GM10847 (cell line): ENCODE measurements around the gene PACS2.

Experiments
- POLR2A ChIP-seq: IDR thresholded peaks from 2 replicates; pipeline ENCODE4 v1.6.1; 2011; ENCODE audit not compliant: insufficient read length; ENCODE audit errors: extremely low read depth

PACS2 gene

DNA sequence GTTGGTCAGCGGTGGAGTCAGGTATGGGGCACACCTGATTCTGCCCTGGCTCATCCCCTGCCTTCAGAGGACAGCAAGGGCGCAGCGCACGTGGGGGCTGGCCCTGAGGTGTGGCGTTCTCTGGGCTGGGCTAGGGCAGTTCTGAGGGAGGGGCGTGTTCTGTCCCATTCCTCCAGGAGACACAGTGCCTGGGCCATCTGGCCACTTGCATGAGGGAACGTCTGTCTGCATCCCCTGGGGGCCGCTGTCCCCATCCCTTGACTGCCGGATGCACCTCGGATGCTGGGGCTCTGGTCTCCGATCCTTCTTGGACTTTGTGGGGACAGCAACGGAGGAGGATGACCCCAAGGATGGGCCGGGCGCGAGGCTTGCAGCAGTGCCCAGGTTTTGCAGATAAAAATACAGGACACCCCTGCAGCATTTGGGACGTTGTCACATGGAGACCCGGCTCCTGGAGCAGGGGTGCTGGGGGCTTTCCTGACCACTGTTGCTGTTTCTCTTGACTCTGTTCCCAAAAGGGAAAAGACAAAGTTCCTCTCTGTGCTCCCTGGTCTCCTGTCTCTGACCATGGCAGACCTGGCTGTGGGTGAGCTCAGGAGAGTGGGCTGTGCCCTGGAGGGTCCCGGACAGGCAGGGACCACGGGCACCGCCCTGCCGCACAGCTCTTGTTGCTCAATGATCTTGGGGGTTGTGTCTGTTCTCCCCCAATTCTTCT is 112.0 kb downstream of the PACS2 start:
- TF ChIP-seq POLR2A: no peak

DNA sequence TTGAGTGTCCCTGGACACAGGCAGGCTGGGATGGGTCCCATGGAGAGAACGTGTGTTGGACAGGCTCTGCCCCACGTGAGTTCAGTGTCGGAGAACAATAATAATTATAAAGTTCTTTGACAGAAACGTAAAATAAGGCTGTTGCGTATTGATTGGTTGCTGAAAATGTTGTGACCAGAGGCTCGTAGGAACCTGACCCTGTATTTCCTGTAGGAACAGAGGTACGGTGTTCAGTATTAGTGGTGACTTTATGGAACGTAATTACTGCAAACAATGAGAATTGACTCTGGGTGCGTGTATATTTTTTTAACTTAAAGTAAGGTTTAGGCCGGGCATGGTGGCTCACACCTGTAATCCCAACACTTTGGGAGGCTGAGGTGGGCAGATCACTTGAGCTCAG is 112.9 kb downstream of the PACS2 start:
- TF ChIP-seq POLR2A: no peak

DNA sequence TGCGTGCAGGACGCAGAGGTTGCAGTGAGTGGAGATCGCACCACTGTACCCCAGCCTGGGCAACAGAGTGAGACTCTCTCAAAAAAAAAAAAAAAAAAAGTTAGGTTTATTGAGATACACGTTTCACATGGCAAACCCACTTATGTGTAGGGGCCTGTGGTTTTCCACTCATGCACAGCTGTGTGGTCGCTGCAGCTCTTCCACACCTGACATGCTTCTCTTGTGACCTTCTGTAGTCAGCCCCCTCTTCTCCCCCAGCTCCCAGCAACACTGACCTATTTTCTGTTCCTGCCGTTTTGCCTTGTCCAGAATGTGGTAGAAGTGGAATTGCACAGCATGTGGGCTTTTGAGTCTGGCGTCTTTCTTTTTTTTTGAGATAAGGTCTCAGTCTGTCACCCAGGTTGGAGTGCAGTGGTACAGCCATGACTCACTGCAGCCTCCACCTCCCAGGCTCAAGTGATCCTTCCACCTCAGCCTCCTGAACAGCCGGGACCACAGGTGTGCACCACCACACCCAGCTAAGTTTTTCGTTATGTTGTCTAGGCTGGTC is 113.5 kb downstream of the PACS2 start:
- no peak for TF ChIP-seq POLR2A

DNA sequence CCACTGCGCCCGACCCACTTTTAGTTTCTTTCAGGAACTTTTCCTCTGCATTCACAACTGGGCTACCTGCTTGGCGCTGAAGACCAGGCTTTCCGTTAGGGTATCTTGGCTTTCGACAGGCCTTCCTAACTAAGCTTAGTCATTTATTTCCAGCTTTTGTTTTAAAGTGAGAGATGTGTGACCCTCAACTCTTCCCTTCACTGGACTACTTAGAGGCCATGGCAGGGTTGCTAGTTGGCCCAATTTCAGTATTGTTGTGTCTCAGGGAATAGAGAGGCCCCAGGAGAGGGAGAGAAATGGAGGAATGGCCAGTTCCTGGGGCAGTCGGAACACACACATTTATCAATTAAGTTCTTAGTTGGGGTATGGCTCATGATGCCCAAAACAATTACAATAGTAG is 115.5 kb downstream of the PACS2 start:
- no peak for TF ChIP-seq POLR2A

DNA sequence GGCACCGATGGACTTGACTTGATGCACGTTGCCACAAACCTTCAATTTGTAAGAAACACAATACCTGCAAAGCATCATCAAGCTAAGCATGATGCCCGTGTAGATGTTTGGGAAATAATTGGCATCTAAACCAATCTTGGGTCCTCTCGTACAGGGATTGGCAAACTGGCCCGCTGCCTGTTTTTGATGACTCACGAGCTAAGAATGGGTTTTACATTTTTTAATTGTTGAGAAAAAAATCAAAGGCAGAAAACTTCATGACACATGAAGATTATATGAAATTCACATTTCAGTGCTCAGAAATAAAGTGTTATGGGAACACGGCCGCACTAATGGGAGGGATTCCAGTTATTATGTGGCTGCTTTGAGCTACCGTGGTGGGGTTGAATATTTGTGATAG is 116.0 kb downstream of the PACS2 start:
- no peak for TF ChIP-seq POLR2A

DNA sequence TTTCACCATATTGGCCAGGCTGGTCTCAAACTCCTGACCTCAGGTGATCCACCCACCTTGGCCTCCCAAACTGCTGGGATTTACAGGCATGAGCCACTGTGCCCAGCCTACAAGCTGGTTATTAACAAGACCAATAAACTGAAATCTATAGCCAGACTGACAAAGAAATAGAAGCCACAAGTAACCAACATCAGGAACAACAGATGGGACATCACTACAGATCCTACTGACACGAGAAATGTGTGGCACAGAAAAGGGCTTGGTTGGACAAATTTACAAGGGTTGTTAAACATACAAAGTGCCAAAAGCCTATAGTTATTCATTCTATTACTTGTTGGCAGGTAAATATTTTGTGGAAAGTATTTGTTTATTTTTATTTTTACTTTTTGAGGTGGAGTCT is 116.7 kb downstream of the PACS2 start:
- no peak for TF ChIP-seq POLR2A

DNA sequence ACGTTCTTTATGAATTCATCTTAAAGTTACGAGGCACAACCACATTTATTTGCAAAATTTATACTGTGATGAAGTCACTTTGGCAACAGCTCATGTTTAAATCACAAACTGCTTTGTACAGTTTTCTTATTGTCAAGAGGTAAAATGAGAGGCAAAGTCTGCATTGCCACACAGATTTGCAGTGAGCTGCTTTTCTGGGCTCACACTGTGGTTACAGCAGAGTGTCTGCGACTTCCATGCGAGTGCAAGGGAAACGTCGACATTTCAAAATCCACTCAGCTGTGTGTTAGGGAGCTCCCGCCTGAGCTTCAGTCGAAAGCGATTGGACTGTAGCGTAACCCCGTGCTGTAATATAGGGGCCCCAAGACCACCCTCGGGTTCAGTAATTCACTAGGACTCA is 118.1 kb downstream of the PACS2 start:
- TF ChIP-seq POLR2A: no peak

DNA sequence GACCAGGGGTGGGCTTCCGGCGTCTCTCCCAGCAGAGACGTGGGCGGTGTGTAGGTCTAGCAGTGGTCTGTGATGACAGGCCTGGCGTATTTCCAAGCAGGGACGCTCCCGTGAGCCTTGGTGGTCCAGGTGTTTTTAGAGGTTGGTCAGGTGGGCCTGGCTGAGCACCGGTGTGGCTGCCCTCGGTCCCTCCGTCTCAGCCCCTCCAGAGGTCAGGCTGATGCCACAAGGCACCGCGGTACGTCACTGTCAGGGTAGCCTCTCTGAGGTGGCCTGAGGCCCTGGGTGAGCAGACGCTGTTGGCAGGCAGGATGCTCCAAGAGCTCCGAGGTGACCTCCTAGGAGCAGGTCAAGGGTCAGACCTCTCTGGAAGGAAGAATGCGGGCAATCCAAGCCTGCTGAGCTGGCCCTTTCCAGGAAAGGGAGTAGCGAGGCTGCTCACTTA is 118.6 kb downstream of the PACS2 start:
- TF ChIP-seq POLR2A: no peak

DNA sequence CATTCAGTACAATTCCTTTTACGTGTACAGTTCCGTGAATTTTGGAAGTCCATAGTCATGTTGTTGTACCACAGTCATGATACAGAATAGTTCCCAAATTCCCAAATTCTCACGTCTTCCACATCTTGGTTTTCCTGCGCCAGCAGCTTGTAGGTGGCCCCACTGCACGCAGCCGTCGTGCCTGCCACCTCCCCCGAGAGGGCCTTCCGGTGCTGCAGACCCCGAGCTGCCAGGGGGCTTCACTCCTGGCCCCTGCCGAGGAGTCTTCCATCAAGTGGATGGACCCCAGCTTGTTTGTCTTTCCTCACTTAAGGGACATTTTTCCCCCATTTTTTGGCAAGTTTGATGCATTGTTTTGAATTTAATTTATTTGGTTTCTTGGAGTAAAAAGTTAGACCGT is 121.9 kb downstream of the PACS2 start:
- no peak for TF ChIP-seq POLR2A

DNA sequence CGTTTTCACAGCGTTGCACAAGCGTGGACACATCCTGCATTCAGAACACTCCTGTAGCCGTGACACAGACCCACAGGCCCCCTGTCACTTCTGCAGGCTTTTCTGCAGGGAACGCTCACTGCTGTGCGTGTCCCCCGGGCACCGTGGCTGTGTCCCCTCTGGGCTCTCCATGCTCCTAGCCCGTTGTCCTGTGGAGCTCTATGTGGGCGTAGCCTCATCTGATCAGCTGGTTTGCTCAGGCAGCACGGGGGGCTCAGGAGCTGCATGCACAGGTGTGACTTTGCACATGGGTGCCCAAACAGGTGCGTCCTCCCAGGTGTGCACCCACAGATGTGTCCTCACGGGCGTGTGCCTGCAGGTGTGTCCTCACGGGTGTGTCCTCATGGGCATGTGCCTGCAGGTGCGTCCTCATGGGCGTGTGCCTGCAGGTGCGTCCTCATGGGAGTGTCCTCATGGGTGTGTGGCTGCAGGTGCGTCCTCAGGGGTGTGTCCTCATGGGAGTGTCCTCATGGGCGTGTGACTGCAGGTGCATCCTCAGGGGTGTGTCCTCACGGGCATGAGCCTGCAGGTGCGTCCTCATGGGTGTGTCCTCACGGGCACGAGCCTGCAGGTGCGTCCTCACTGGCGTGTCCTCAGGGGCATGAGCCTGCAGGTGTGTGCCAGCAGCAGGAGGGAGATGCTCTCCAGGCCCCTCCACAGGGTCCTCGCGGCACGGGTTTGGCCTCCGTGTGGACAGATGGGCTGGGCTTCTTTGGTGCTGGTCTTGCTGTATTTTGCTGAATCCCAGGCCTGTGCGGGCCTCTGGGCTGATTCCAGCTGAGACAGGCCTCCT is 122.6 kb downstream of the PACS2 start:
- TF ChIP-seq POLR2A: no peak

DNA sequence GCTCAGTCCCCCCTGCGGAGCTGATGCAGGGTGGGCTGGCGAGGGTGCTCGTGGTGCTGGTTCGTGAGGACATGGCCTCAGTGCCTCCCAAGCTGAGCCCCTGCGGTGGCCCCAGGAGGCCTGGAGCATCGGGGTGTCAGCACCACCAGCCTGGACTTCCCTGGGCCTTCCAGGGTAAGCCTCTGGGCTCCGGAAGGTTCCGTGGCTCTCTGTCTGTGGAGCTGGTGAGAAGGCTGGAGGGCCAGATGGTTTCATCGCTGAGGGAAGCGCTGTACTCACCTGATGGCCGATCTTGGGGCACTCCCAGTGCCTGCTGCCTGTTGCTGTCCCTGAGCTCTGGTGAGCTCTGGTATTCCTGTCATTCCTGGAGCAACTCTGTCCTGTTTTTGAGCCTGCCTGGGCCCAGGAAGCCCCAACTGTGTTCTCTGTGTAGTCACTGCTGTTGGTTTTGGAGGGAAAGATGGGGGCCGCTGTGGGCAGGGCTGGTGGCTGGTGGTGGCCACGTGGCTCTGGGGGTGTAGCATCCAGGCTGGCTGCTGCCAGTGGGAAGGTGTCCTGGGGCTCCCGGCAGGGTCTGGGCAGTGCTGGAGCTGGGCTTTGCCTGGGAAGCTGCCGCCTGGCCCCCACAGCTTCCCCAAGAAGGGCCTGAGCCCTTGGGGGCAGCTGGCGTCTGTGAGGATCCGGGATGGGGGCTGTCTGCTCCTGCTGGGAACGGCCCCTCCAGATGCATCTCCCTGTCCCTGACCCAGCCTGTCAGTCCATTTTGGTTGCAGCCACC is 123.4 kb downstream of the PACS2 start:
- no peak for TF ChIP-seq POLR2A

DNA sequence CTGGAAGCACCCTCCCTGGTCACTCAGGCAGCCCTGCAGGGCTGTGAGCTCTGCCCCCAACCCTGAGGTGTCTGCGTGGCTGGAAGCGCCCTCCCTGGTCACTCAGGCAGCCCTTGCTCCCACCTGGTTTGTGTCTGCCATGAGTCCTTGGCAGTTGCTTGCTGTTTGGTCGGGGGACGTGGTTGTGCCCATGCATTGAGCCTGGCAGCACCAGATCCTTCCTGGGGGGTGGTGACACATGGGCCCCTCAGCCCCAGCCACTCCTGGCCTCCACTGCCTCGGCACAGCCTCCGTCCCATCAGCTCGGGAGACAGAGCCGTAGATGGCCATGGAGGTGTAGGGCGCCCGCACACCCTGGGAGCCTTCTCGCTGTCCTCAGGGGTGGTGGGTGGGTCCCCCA is 124.6 kb downstream of the PACS2 start:
- no peak for TF ChIP-seq POLR2A

DNA sequence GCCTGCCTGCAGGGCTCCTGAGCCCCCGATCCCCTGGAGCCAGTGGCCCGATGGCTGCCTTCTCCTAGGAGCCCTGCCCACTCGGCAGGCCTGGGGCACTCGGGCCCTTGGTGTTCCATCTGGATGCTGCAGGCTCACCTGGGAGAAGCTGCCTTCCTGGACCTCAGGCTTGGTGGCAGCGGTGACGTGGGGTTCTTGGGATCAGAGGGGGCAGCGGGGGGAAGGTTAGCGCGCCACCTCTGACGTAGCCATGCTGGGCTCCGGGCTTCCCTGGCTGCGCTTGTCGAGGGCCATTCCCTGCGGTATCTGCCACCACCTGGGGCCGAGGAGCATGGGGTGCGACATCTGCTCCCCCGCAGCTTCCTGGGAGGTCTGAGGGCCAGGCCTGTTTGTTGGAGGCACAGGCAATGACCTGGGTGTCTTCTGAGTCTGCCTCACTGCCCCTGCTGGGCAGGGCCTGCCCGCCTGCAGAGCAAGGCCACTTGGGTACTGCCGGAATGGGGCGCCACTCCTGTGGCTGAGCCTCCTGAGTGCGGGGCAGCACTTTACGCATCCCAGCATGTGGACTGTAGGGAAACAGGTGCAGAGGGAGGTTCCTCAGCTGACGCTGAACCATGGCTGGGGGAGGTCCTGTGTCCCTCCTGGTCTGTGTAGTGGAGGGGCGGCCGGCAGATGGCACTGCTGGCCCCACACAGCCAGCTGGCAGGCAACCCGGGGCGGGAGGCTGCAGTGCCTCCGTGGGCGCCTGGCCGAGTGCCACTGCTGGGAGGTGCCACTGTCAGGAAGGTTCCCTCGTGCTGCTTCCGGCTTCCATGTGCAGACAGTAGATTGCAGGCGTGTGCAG is 125.4 kb downstream of the PACS2 start:
- TF ChIP-seq POLR2A: no peak

DNA sequence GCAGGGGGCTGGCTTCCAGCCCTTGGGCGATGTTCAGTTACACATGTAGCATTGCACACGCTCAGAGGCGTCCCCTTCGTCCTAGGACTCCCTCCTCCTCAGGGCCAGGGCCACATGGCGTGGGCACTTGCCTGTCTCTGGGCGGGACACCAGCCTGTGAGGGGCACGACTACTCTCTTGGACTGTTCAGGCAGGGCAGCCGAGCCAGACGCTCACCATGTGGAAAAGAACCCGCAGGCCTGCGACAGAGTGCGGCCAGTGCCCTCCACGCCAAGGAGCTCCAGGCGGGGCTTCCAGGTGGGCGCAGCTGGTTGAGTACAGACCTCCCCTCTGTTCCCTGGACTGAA is 126.0 kb downstream of the PACS2 start:
- TF ChIP-seq POLR2A: no peak

DNA sequence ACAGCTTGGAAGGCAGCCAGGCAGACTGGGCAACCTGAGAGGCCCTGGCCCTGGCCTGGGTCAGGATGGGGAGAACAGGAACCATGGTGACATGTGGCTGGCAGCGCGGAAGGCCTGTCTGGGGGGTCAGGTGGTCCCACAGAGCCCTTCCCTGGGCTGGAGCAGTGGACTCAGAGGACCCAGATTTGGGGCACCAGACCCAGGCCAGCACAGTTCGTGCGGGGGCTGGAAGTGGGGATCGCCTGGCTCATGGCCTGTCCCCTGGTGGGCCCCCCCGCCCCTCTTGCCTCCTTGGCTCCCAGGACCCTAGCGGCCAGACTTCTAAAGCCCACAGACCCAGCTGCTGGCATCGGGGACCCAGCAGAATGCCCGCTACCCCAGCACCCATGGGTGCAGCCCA is 126.4 kb downstream of the PACS2 start:
- TF ChIP-seq POLR2A: no peak

DNA sequence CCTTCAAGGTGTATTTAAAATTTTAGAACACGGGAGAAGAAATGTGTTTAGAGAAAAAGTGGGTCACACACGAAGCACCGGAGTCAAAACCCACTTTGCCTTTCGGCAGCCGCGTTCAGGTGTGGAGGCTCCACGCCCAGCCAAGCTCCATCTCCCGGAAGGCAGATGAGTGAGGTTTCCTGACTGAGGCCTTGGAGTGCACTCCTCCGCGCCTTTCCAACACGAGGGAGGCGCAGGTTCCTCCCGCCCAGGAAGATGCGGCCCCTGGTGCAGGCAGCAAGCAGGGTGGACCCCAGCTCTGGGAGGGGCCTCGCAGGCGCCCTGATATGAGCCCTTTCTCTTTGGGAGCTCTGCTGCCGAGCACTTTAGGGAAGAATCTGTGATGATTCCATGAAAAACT is 127.6 kb downstream of the PACS2 start:
- no peak for TF ChIP-seq POLR2A
